Measurements from ENCODE around the gene GALNT7.
"Not testable (repeated sequence)": the region's sequence is repeated elsewhere in the genome, so short reads cannot be mapped to it uniquely, and the experiment has no call there.

- not testable (repeated sequence) for TF ChIP-seq POLR2A, CTCF (IDR thresholded peaks at IDR 0.05)
These were observed 15.1 kb downstream of the GALNT7 start for GRCh38 chr4:173183659-173184247.
